ENCODE data around the gene GLRA3.

The GLRA3 gene

GRCh38 chr4:174592256-174592984, 236.6 kb downstream of the GLRA3 start:
- no peak for DNase-seq

GRCh38 chr4:174591243-174592021, 237.6 kb downstream of the GLRA3 start:
- no peak for DNase-seq

DNA sequence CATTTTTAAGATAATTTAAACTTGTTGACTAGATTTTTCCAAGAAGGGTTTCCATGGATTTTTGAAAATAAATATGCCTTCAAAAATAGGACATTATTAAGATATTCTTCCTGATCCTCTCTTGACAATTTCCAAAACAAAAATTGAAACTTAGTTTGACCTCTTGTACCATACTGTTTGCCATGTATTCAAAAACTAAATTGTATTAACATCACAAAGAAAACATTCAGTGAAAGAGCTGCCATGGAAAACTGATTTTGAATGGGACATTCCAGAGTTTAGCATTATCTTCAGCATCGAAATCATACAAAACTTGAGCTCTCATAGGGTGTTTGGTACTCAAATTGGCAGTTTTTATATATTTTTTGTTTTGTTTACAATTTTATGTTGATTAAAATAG, 238.7 kb downstream of the GLRA3 start:
- no peak for DNase-seq
